Left ventricle myocardium inferior (tissue), 1 donor: Measurements from ENCODE around the gene MRPS5. TPM values are rescaled to one million over a fixed set of nuclear protein-coding genes. Genes with fewer than 3 reads are reported as not detected.

ENCODE experiments used
- DNase-seq: peaks from one replicate; pipeline ENCODE4 v3.0.0-alpha.2; 2020
- H3K27ac ChIP-seq: fragments of 200-600 bp; replicated peaks from 2 replicates; pipeline ENCODE4 v1.8.0; 2021
- H3K27me3 ChIP-seq: fragments of 200-600 bp; 2 replicates; pipeline ENCODE4 v1.8.0; 2021; ENCODE audit warnings: low read depth
- H3K36me3 ChIP-seq: fragments of 200-600 bp; 2 replicates; pipeline ENCODE4 v1.8.0; 2021
- H3K4me1 ChIP-seq: fragments of 200-600 bp; 2 replicates; pipeline ENCODE4 v1.8.0; 2021
- H3K4me3 ChIP-seq: fragments of 200-600 bp; 2 replicates; pipeline ENCODE4 v1.8.0; 2021; ENCODE audit warnings: mild to moderate bottlenecking, moderate library complexity
- H3K9me3 ChIP-seq: fragments of 200-600 bp; replicated peaks from 2 replicates; pipeline ENCODE4 v1.8.0; 2021
- CTCF ChIP-seq: fragments of 200-600 bp; IDR thresholded peaks from 2 replicates; pipeline ENCODE4 v1.8.0; 2021; ENCODE audit warnings: antibody characterized with exemption, mild to moderate bottlenecking, borderline replicate concordance
- intact Hi-C: fragments of 100-400 bp; cut with micrococcal nuclease; formaldehyde crosslinking; loops from one replicate; pipeline ENCODE4 v1.11.0; 2022
- total RNA-seq: library from RNA; stranded (reverse); fragmentation: NEBNext Ultra II Directional; extraction: Animal tissue kit (Norgen Biotek cat#: 25700); gene quantifications from one replicate; pipeline ENCODE4 v1.2.1, GENCODE V29; 2021
- donor health status: DM: no; HTN: yes; CAD: no; lungs with severe emphysema.

Gene MRPS5
- total RNA-seq, 1 donor from 2014 or later: 81.2 TPM

DNA sequence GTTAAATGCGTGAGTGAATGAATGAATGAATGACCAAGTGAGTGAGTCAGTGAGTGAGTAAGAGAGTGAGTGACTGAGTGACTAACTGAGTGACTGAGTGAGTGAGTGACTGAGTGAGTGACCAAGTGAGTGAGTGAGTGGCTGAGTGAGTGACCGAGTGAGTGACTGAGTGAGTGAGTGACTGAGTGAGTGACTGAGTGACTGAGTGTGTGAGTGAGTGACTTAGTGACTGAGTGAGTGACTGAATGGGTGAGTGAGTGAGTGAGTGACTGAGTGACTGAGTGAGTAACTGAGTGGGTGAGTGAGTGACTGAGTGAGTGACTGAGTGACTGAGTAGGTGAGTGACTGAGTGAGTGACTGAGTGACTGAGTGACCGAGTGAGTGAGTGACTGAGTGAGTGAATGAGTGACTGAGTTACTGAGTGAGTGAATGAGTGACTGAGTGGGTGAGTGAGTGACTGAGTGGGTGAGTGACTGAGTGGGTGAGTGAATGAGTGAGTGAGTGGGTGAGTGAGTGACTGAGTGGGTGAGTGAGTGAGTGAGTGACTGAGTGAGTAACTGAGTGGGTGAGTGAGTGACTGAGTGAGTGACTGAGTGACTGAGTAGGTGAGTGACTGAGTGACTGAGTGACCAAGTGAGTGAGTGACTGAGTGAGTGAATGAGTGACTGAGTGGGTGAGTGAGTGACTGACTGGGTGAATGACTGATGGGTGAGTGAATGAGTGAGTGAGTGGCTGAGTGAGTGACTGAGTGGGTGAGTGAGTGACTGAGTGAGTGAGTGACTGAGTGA is 84.8 kb downstream of the MRPS5 start:
- intact Hi-C loops: no loop called here
- no peak overlapping the region for H3K27ac ChIP-seq
- DNase-seq: no peak

More for the DNA sequence above, 84.8 kb downstream of the MRPS5 start:
- peaks cover 16% of the 10 kb centered on the region for H3K4me1 ChIP-seq
- no peaks in the 10 kb centered on the region for H3K9me3 ChIP-seq
- H3K4me3 ChIP-seq: no peak overlapping the region
- no peak for TF ChIP-seq CTCF
- no peaks in the 10 kb centered on the region for H3K36me3 ChIP-seq
- H3K27me3 ChIP-seq: peaks cover 33% of the 10 kb centered on the region

Other genes starting within 250 kb of the MRPS5 start
- 4.4 TPM for gene MAL, start 96.1 kb downstream of the MRPS5 start, total RNA-seq
- 15.1 TPM for gene ZNF514, start 38.0 kb upstream of the MRPS5 start, total RNA-seq
- gene ZNF2, start 44.0 kb upstream of the MRPS5 start, total RNA-seq: 3.4 TPM
- 4.0 TPM for gene ZNF892, start 85.7 kb upstream of the MRPS5 start, total RNA-seq
- 1.4 TPM for gene PROM2, start 152.6 kb upstream of the MRPS5 start, total RNA-seq
- gene KCNIP3, start 175.5 kb upstream of the MRPS5 start, total RNA-seq: 4.6 TPM